CD4-positive, alpha-beta T cell treated with Interleukin-4 for 4 hours (primary cell): ENCODE results near the gene ERCC5.

ENCODE experiments used
- DNase-seq: peaks from one replicate; pipeline ENCODE4 v3.0.0-alpha.2; 2020

Gene ERCC5

GRCh38 chr13:102897371-102898138 is 51.7 kb downstream of the ERCC5 start:
- DNase-seq = no peak

- no peak for DNase-seq
Measured at GRCh38 chr13:102900193-102900608, 54.4 kb downstream of the ERCC5 start.

GRCh38 chr13:102901056-102901455 is 55.2 kb downstream of the ERCC5 start:
- DNase-seq = no peak

GRCh38 chr13:102901615-102902305 is 55.9 kb downstream of the ERCC5 start:
- DNase-seq = no peak

GRCh38 chr13:102902789-102903347 is 57.0 kb downstream of the ERCC5 start:
- no peak for DNase-seq

- DNase-seq = no peak
Measured at GRCh38 chr13:102903659-102904407, 58.0 kb downstream of the ERCC5 start.

GRCh38 chr13:102904408-102904862 is 58.6 kb downstream of the ERCC5 start:
- DNase-seq = no peak

- DNase-seq = no peak
Measured at GRCh38 chr13:102905905-102906771, 60.3 kb downstream of the ERCC5 start.

GRCh38 chr13:102907016-102907756 is 61.4 kb downstream of the ERCC5 start:
- DNase-seq = no peak

GRCh38 chr13:102907886-102908515 is 62.2 kb downstream of the ERCC5 start:
- DNase-seq = no peak

GRCh38 chr13:102909971-102910370 is 64.1 kb downstream of the ERCC5 start:
- DNase-seq = no peak

- no peak for DNase-seq
Measured at GRCh38 chr13:102911336-102911735, 65.5 kb downstream of the ERCC5 start.

GRCh38 chr13:102912599-102912998 is 66.8 kb downstream of the ERCC5 start:
- DNase-seq = no peak

GRCh38 chr13:102913914-102914313 is 68.1 kb downstream of the ERCC5 start:
- DNase-seq = no peak

GRCh38 chr13:102914339-102914930 is 68.6 kb downstream of the ERCC5 start:
- DNase-seq = no peak

- no peak for DNase-seq
Measured at GRCh38 chr13:102915393-102915930, 69.6 kb downstream of the ERCC5 start.

- DNase-seq = no peak
Measured at GRCh38 chr13:102917019-102917418, 71.2 kb downstream of the ERCC5 start.

GRCh38 chr13:102922184-102922583 is 76.4 kb downstream of the ERCC5 start:
- no peak for DNase-seq
